HepG2 (cell line): ENCODE measurements around the gene TMX2. TPM values are rescaled to one million over a fixed set of nuclear protein-coding genes. Genes with fewer than 3 reads are reported as not detected.

ENCODE experiments used
- AGO1 ChIP-seq: fragments of 200-400 bp; formaldehyde crosslinking; IDR thresholded peaks from 2 replicates; pipeline ENCODE4 v1.6.1; 2017; ENCODE audit warnings: mild to moderate bottlenecking, low read depth, low read length, moderate library complexity; ENCODE audit not compliant: poor library complexity, severe bottlenecking
- AGO2 ChIP-seq: fragments of 200-400 bp; formaldehyde crosslinking; optimal IDR thresholded peaks from 2 replicates; pipeline ENCODE3; 2017; ENCODE audit warnings: mild to moderate bottlenecking, low read depth, low read length, moderate library complexity
- BCLAF1 ChIP-seq: fragments of 450-650 bp; IDR thresholded peaks from 2 replicates; pipeline ENCODE4 v1.6.1; 2017; ENCODE audit warnings: mild to moderate bottlenecking
- GATAD1 ChIP-seq: IDR thresholded peaks from 2 replicates; pipeline ENCODE4 v1.6.1; 2016; ENCODE audit warnings: missing genetic modification reagents, missing compliant biosample characterization
- HDAC2 ChIP-seq: sonication (generic); formaldehyde crosslinking; IDR thresholded peaks from 2 replicates; pipeline ENCODE4 v1.4.0; 2020; ENCODE audit warnings: missing genetic modification reagents
- ISX ChIP-seq: sonication (generic); formaldehyde crosslinking; conservative IDR thresholded peaks from 2 replicates; pipeline ENCODE4 v1.5.0; 2020; ENCODE audit warnings: missing genetic modification reagents
- JARID2 ChIP-seq: sonication (generic); formaldehyde crosslinking; IDR thresholded peaks from 2 replicates; pipeline ENCODE4 v1.8.1; 2023; ENCODE audit warnings: missing genetic modification reagents, inconsistent platforms; ENCODE audit not compliant: insufficient replicate concordance
- KDM2A ChIP-seq: sonication (generic); formaldehyde crosslinking; IDR thresholded peaks from 2 replicates; pipeline ENCODE4 v1.4.0; 2020; ENCODE audit warnings: low read depth, missing genetic modification reagents, borderline replicate concordance
- MED1 ChIP-seq: sonication (generic); formaldehyde crosslinking; IDR thresholded peaks from 2 replicates; pipeline ENCODE4 v1.4.0; 2020; ENCODE audit warnings: missing genetic modification reagents
- MLXIP ChIP-seq: sonication (generic); formaldehyde crosslinking; IDR thresholded peaks from 2 replicates; pipeline ENCODE4 v1.9.0; 2021; ENCODE audit warnings: missing genetic modification reagents, borderline replicate concordance
- NFE2L1 ChIP-seq: sonication (generic); formaldehyde crosslinking; IDR thresholded peaks from 2 replicates; pipeline ENCODE4 v1.4.0; 2020; ENCODE audit warnings: missing genetic modification reagents, mild to moderate bottlenecking, borderline replicate concordance
- PHF5A ChIP-seq: IDR thresholded peaks from one replicate; pipeline ENCODE4 v1.6.1; 2018; ENCODE audit warnings: low read depth, missing genetic modification reagents; ENCODE audit not compliant: unreplicated experiment
- RFX3 ChIP-seq: IDR thresholded peaks from 2 replicates; pipeline ENCODE4 v1.6.1; 2016; ENCODE audit warnings: missing biosample characterization, missing genetic modification reagents
- SP2 ChIP-seq: sonication (generic); formaldehyde crosslinking; IDR thresholded peaks from 2 replicates; pipeline ENCODE4 v1.5.1; 2020; ENCODE audit warnings: mild to moderate bottlenecking, missing genetic modification reagents
- SYNCRIP ChIP-seq: fragments of 200-400 bp; formaldehyde crosslinking; IDR thresholded peaks from 2 replicates; pipeline ENCODE4 v1.6.1; 2018; ENCODE audit warnings: mild to moderate bottlenecking, low read depth, low read length; ENCODE audit not compliant: insufficient read depth
- TEAD2 ChIP-seq: sonication (generic); formaldehyde crosslinking; IDR thresholded peaks from 2 replicates; pipeline ENCODE4 v1.9.0; 2021; ENCODE audit warnings: missing genetic modification reagents
- ZBTB7B ChIP-seq: sonication (generic); formaldehyde crosslinking; IDR thresholded peaks from 2 replicates; pipeline ENCODE4 v1.4.0; 2020; ENCODE audit warnings: missing genetic modification reagents
- ZIK1 ChIP-seq: sonication (generic); formaldehyde crosslinking; IDR thresholded peaks from 2 replicates; pipeline ENCODE4 v1.5.0; 2020; ENCODE audit warnings: mild to moderate bottlenecking, low read depth, missing genetic modification reagents, borderline replicate concordance
- ZNF10 ChIP-seq: sonication (generic); formaldehyde crosslinking; IDR thresholded peaks from 2 replicates; pipeline ENCODE4 v1.4.0; 2020; ENCODE audit warnings: mild to moderate bottlenecking, low read depth, missing genetic modification reagents, borderline replicate concordance
- ZNF121 ChIP-seq: sonication (generic); formaldehyde crosslinking; IDR thresholded peaks from 2 replicates; pipeline ENCODE4 v1.5.0; 2020; ENCODE audit warnings: mild to moderate bottlenecking, missing genetic modification reagents
- ZNF484 ChIP-seq: sonication (generic); formaldehyde crosslinking; IDR thresholded peaks from 2 replicates; pipeline ENCODE4 v1.5.1; 2020; ENCODE audit warnings: mild to moderate bottlenecking, low read depth, missing genetic modification reagents, borderline replicate concordance
- ZNF580 ChIP-seq: IDR thresholded peaks from 2 replicates; pipeline ENCODE4 v1.6.1; 2016; ENCODE audit warnings: low read depth, borderline replicate concordance
- ZNF788 ChIP-seq: sonication (generic); formaldehyde crosslinking; IDR thresholded peaks from 2 replicates; pipeline ENCODE4 v1.5.0; 2020; ENCODE audit warnings: mild to moderate bottlenecking, missing genetic modification reagents, borderline replicate concordance
- ZSCAN29 ChIP-seq: sonication (generic); formaldehyde crosslinking; conservative IDR thresholded peaks from 2 replicates; pipeline ENCODE4 v1.4.0; 2020; ENCODE audit warnings: mild to moderate bottlenecking, missing genetic modification reagents
- ZZZ3 ChIP-seq: sonication (generic); formaldehyde crosslinking; IDR thresholded peaks from 2 replicates; pipeline ENCODE4 v1.4.0; 2020; ENCODE audit warnings: missing genetic modification reagents, mild to moderate bottlenecking, borderline replicate concordance
- polyA plus RNA-seq, 8 experiments: library from polyadenylated mRNA; depleted of rRNA in 3 of 8; stranded (reverse) in 7 of 8; unstranded in 1 of 8; fragments of >200 nt; fragmentation: Illumina TruSeq in 4 of 8; extraction: Trizol in 4 of 8; gene quantifications; 2 replicates each; pipeline versions ENCODE4 v1.2.1 to v1.2.3, GENCODE V29; 2011 to 2016; ENCODE audit warnings: low read depth in 4 of 8, missing spikeins in 1 of 8, mixed read lengths in 1 of 8; ENCODE audit not compliant: insufficient read depth in 1 of 8
- total RNA-seq, 5 experiments: library from RNA; depleted of rRNA; stranded (reverse); fragments of >200 nt; fragmentation: Illumina TruSeq; extraction: Trizol; gene quantifications; 2 replicates each; pipeline ENCODE4 v1.2.3, GENCODE V29; 2016; ENCODE audit warnings: low read depth in 1 of 5

The TMX2 gene
- total and polyA plus RNA-seq, 2 of the 13 experiments (the other 11 are each of a cell fraction or from before 2014, with no cell fraction given), result 84.5 to 129 TPM

DNA sequence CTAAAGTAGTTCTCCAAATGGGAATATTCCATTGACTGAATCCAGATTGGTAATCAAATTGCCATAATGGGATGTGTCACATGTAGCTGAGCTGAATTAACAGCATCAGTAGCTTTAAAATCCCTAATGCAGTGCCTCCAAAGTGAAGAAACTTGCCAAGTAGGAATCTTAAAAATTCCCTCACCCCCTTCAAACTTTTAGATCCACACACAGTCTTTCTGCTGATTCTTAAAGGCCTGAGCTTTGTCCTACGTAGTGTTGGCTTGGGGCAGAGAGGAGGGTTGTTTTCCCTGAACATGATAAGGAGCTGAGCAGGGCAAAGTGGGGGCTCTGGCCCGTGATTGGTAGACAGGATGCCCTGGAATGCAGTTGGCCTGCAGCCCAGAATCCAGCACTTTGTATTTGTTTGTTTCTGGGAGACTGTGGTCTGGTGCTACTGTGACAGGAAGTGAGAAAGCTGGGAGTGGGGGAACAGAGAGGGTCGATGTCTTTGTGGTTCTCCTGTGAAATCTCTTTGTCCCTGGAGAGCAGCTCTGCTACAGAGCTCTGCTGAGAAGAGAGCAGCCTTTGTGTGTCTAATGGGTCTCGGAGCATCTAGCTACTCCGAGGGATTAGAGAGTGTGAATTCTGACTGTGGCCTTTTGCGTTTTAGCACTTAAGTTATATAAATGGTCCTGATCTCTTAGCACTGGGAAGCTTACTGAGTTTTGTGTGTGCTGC, 66.1 kb downstream of the TMX2 start (continued):
- TF ChIP-seq BCLAF1 (no peak), HDAC2 (CRISPR knock-in tag) (peak; percentile 91), ZNF484 (CRISPR knock-in tag) (no peak), AGO2 (no peak), NFE2L1 (CRISPR knock-in tag) (no peak), SP2 (no peak), JARID2 (CRISPR knock-in tag) (no peak), ZSCAN29 (CRISPR knock-in tag) (no peak), ZIK1 (CRISPR knock-in tag) (no peak), KDM2A (peak; percentile 16; the same call in 1 of the 2 replicates), RFX3 (no peak), ZNF10 (no peak), ZZZ3 (CRISPR knock-in tag) (no peak), MLXIP (CRISPR knock-in tag) (no peak), AGO1 (no peak), ZNF580 (CRISPR knock-in tag) (peak; percentile 52; the same call in 1 of the 2 replicates), GATAD1 (CRISPR knock-in tag) (0 out of 2 replicates have a peak, but pooled peaks have one; percentile 2), MED1 (CRISPR knock-in tag) (peak; percentile 91), ZBTB7B (CRISPR knock-in tag) (peak; percentile 88), ISX (CRISPR knock-in tag) (no peak), SYNCRIP (no peak), PHF5A (CRISPR knock-in tag) (peak; percentile 73), ZNF788 (0 out of 2 replicates have a peak, but pooled peaks have one; percentile 74), ZNF121 (CRISPR knock-in tag) (peak; percentile 18; the same call in 1 of the 2 replicates), TEAD2 (CRISPR knock-in tag) (no peak)
